RWPE2 (cell line): ENCODE results near the gene APLP1.

ENCODE experiments used
- ATAC-seq: fragments of 200-7000 bp; cut with Tn5 transposase; 3 replicates; pipeline ENCODE4 v1.9.1; 2021; ENCODE audit warnings: low read depth
- DNase-seq: peaks from one replicate; pipeline ENCODE4 v3.0.0-alpha.2; 2020; ENCODE audit warnings: low spot score
- H3K27ac ChIP-seq: fragments of 450-650 bp; 2 replicates; pipeline ENCODE4 v1.5.1; 2017; ENCODE audit warnings: mild to moderate bottlenecking; ENCODE audit not compliant: poor library complexity, severe bottlenecking
- H3K27me3 ChIP-seq: fragments of 250-450 bp; sonication (Bioruptor Pico); 2 replicates; pipeline ENCODE4 v1.5.1; 2021; ENCODE audit warnings: mild to moderate bottlenecking, moderate library complexity; ENCODE audit not compliant: insufficient read depth, poor library complexity, severe bottlenecking
- H3K36me3 ChIP-seq: fragments of 250-450 bp; sonication (Bioruptor Pico); 2 replicates; pipeline ENCODE4 v1.5.1; 2020; ENCODE audit warnings: low read depth, mild to moderate bottlenecking, moderate library complexity
- H3K4me1 ChIP-seq: fragments of 250-450 bp; sonication (Bioruptor Pico); 2 replicates; pipeline ENCODE4 v1.5.1; 2021; ENCODE audit warnings: mild to moderate bottlenecking, moderate library complexity; ENCODE audit not compliant: insufficient read depth, poor library complexity, severe bottlenecking
- H3K4me3 ChIP-seq: fragments of 250-450 bp; sonication (Bioruptor Pico); 2 replicates; pipeline ENCODE4 v1.5.1; 2021; ENCODE audit warnings: mild to moderate bottlenecking, moderate library complexity; ENCODE audit not compliant: severe bottlenecking
- H3K9me3 ChIP-seq: fragments of 250-450 bp; sonication (Bioruptor Pico); 2 replicates; pipeline ENCODE4 v1.5.1; 2021; ENCODE audit warnings: mild to moderate bottlenecking, moderate library complexity; ENCODE audit not compliant: severe bottlenecking
- CTCF ChIP-seq: fragments of 450-650 bp; IDR thresholded peaks from one replicate; pipeline ENCODE4 v1.5.1; 2017; ENCODE audit warnings: mild to moderate bottlenecking, moderate library complexity; ENCODE audit not compliant: poor library complexity, severe bottlenecking

The APLP1 gene

GRCh38 chr19:35911790-35912189, 43.4 kb downstream of the APLP1 start:
- DNase-seq: no peak
- no peak for TF ChIP-seq CTCF
- Histone ChIP-seq H3K36me3 (no peaks in the 10 kb centered on the region), H3K4me3 (no peak overlapping the region), H3K27me3 (no peaks in the 10 kb centered on the region), H3K4me1 (no peaks in the 10 kb centered on the region), H3K9me3 (no peaks in the 10 kb centered on the region), H3K27ac (no peak overlapping the region)
- ATAC-seq: peak; percentile 93

GRCh38 chr19:35913589-35913988, 45.2 kb downstream of the APLP1 start:
- Histone ChIP-seq H3K36me3 (no peaks in the 10 kb centered on the region), H3K4me1 (no peaks in the 10 kb centered on the region), H3K9me3 (no peaks in the 10 kb centered on the region), H3K4me3 (no peak overlapping the region), H3K27me3 (no peaks in the 10 kb centered on the region), H3K27ac (no peak overlapping the region)
- no peak for TF ChIP-seq CTCF
- ATAC-seq (no peak), DNase-seq (no peak)

GRCh38 chr19:35915443-35915842, 47.1 kb downstream of the APLP1 start:
- DNase-seq (no peak), ATAC-seq (no peak)
- Histone ChIP-seq H3K36me3 (no peaks in the 10 kb centered on the region), H3K4me3 (no peak overlapping the region), H3K27ac (no peak overlapping the region), H3K4me1 (no peaks in the 10 kb centered on the region), H3K9me3 (no peaks in the 10 kb centered on the region), H3K27me3 (no peaks in the 10 kb centered on the region)
- no peak for TF ChIP-seq CTCF

- H3K4me3 ChIP-seq: no peak overlapping the region
- no peaks in the 10 kb centered on the region for H3K27me3 ChIP-seq
These were observed 50.9 kb downstream of the APLP1 start for GRCh38 chr19:35919306-35919705.

More at GRCh38 chr19:35919306-35919705, 50.9 kb downstream of the APLP1 start:
- ATAC-seq: no peak
- DNase-seq: no peak
- Histone ChIP-seq H3K9me3 (no peaks in the 10 kb centered on the region), H3K36me3 (no peaks in the 10 kb centered on the region), H3K27ac (no peak overlapping the region), H3K4me1 (no peaks in the 10 kb centered on the region)
- no peak for TF ChIP-seq CTCF
